Loucy (cell line): ENCODE results near the gene ERC1.

ENCODE experiments used
- H2AFZ ChIP-seq: fragments of 200-600 bp; sonication (generic); 2 replicates; pipeline ENCODE4 v1.6.0; 2016; ENCODE audit warnings: antibody characterized with exemption, mild to moderate bottlenecking, low read length, moderate library complexity
- H3F3A ChIP-seq: fragments of 200-600 bp; 2 replicates; pipeline ENCODE4 v1.6.0; 2016; ENCODE audit warnings: antibody characterized with exemption, low read depth, mild to moderate bottlenecking
- H3K27me3 ChIP-seq: fragments of 200-600 bp; sonication (generic); 2 replicates; pipeline ENCODE4 v1.6.1; 2014; ENCODE audit warnings: low read length, mild to moderate bottlenecking; ENCODE audit not compliant: insufficient read depth, poor library complexity, severe bottlenecking
- H3K36me3 ChIP-seq: fragments of 200-600 bp; sonication (generic); 2 replicates; pipeline ENCODE4 v1.6.1; 2016; ENCODE audit warnings: low read length; ENCODE audit not compliant: insufficient read depth
- H3K4me1 ChIP-seq: fragments of 200-600 bp; sonication (generic); 2 replicates; pipeline ENCODE4 v1.5.1; 2014; ENCODE audit warnings: low read length, mild to moderate bottlenecking; ENCODE audit not compliant: insufficient read depth, poor library complexity, severe bottlenecking
- H3K4me2 ChIP-seq: fragments of 200-600 bp; sonication (generic); 2 replicates; pipeline ENCODE4 v1.6.0; 2014; ENCODE audit warnings: antibody characterized with exemption, low read length, low read depth, mild to moderate bottlenecking; ENCODE audit not compliant: poor library complexity, severe bottlenecking
- H3K4me3 ChIP-seq: fragments of 200-600 bp; sonication (generic); 2 replicates; pipeline ENCODE4 v1.5.1; 2014; ENCODE audit warnings: low read length, mild to moderate bottlenecking, mixed read lengths; ENCODE audit not compliant: poor library complexity, severe bottlenecking
- H3K79me2 ChIP-seq: fragments of 200-600 bp; sonication (generic); 2 replicates; pipeline ENCODE4 v1.6.1; 2014; ENCODE audit warnings: low read length; ENCODE audit not compliant: insufficient read depth
- H3K9ac ChIP-seq: fragments of 200-600 bp; sonication (generic); 2 replicates; pipeline ENCODE4 v1.6.0; 2014; ENCODE audit warnings: mild to moderate bottlenecking, low read depth, low read length, moderate library complexity; ENCODE audit not compliant: poor library complexity, severe bottlenecking
- H3K9me2 ChIP-seq: fragments of 200-600 bp; sonication (generic); replicated peaks from 2 replicates; pipeline ENCODE4 v1.6.1; 2016; ENCODE audit warnings: low read depth, low read length, mixed read lengths
- H3K9me3 ChIP-seq: fragments of 200-600 bp; sonication (generic); 2 replicates; pipeline ENCODE4 v1.6.1; 2014; ENCODE audit warnings: mild to moderate bottlenecking, antibody characterized with exemption, low read length, low read depth; ENCODE audit not compliant: insufficient read depth
- H4K20me1 ChIP-seq: fragments of 200-600 bp; sonication (generic); 2 replicates; pipeline ENCODE4 v1.6.0; 2014; ENCODE audit warnings: antibody characterized with exemption, low read length, mild to moderate bottlenecking; ENCODE audit not compliant: insufficient read depth, poor library complexity, severe bottlenecking
- CTCF ChIP-seq: fragments of 200-600 bp; sonication (generic); conservative IDR thresholded peaks from 2 replicates; pipeline ENCODE4 v1.5.1; 2014; ENCODE audit warnings: mild to moderate bottlenecking, antibody characterized with exemption, low read length
- EZH2phosphoT487 ChIP-seq: fragments of 200-600 bp; IDR thresholded peaks from 2 replicates; pipeline ENCODE4 v1.6.1; 2018; ENCODE audit warnings: antibody characterized with exemption, mild to moderate bottlenecking, moderate library complexity, borderline replicate concordance

ERC1 gene

GRCh38 chr12:1282670-1283315 is 291.8 kb downstream of the ERC1 start:
- Histone ChIP-seq H3K4me2 (no peak overlapping the region), H3K27me3 (no peaks in the 10 kb centered on the region), H3K9me2 (no peaks in the 10 kb centered on the region), H3K79me2 (no peaks in the 10 kb centered on the region), H2AFZ (no peak overlapping the region), H3F3A (no peaks in the 10 kb centered on the region), H3K4me1 (peaks cover 20% of the 10 kb centered on the region), H3K9me3 (no peaks in the 10 kb centered on the region), H3K4me3 (no peak overlapping the region), H3K36me3 (no peaks in the 10 kb centered on the region), H4K20me1 (no peaks in the 10 kb centered on the region), H3K9ac (no peak overlapping the region)
- TF ChIP-seq CTCF (no peak), EZH2phosphoT487 (no peak)

- Histone ChIP-seq H3K27me3 (no peaks in the 10 kb centered on the region), H3K4me3 (no peak overlapping the region), H3K9ac (no peak overlapping the region), H3F3A (no peaks in the 10 kb centered on the region), H2AFZ (no peak overlapping the region), H3K4me1 (peaks cover 14% of the 10 kb centered on the region), H3K79me2 (no peaks in the 10 kb centered on the region), H3K9me3 (no peaks in the 10 kb centered on the region), H3K4me2 (no peak overlapping the region), H3K9me2 (no peaks in the 10 kb centered on the region), H3K36me3 (no peaks in the 10 kb centered on the region), H4K20me1 (no peaks in the 10 kb centered on the region)
- TF ChIP-seq CTCF (no peak), EZH2phosphoT487 (no peak)
These were observed 292.3 kb downstream of the ERC1 start for GRCh38 chr12:1283316-1283715.

DNA sequence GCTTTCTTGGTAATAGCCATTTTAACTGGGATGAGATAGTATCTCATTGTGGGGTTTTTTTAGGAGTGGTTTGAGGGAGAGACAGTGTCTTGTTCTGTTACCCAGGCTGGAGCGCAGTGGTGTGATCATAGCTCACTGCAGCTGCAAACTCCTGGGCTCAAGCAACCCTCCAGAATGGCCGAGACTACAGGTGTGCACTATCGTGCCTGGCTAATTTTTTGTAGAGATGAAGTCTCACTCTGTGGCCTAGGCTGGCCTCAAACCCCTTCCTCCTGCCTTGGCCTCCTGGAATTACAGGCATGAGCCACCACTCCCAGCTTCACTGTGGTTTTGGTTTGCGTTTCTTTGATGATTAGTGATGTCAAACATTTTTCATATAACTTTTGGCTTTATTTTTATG is 293.6 kb downstream of the ERC1 start:
- no peaks in the 10 kb centered on the region for H3F3A ChIP-seq
- peaks cover 4% of the 10 kb centered on the region for H3K4me1 ChIP-seq
- no peaks in the 10 kb centered on the region for H4K20me1 ChIP-seq
- H3K9me3 ChIP-seq = no peaks in the 10 kb centered on the region
- TF ChIP-seq CTCF (no peak), EZH2phosphoT487 (no peak)
- H3K4me2 ChIP-seq = no peak overlapping the region
- no peaks in the 10 kb centered on the region for H3K79me2 ChIP-seq
- no peak overlapping the region for H3K9ac ChIP-seq
- no peaks in the 10 kb centered on the region for H3K9me2 ChIP-seq
- H3K4me3 ChIP-seq = no peak overlapping the region
- no peak overlapping the region for H2AFZ ChIP-seq
- no peaks in the 10 kb centered on the region for H3K27me3 ChIP-seq
- no peaks in the 10 kb centered on the region for H3K36me3 ChIP-seq
